Stimulated activated CD4-positive, alpha-beta T cell treated with anti-CD3 and anti-CD28 coated beads, Interleukin-4, amount 100 ng/mL, for 24 hours (primary cell): ENCODE measurements around the gene GLS.
"Not testable (repeated sequence)": the region's sequence is repeated elsewhere in the genome, so short reads cannot be mapped to it uniquely, and the experiment has no call there.

Experiments
- DNase-seq: peaks from one replicate; pipeline ENCODE4 v3.0.0-alpha.2; 2020

The GLS gene

DNA sequence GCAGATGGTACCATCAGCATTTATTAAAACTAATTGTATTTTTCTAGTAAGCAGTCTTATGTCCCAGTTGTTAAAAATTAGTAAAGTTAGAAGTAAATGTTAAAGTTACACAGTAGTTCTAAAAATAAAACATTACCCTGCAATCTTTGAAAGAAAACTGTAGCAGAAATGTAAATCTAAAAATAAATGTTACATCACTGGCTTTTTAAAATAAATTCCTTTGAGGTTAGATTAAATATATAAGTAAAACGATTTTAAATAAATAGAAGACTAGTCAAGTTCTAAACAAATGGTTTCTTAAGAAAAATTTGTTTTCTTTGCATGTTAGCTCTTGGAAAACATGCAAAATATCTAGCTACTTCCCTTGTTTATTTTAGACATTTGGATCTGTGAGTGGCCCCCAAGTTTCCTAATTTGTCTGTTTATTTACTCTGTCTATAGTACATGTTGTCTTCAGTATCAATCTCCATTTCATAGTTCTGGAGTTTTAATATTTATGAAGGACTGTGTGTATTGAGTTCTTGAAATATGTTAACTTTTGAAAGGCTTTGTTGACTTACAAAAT, 58.2 kb downstream of the GLS start:
- no peak for DNase-seq

DNA sequence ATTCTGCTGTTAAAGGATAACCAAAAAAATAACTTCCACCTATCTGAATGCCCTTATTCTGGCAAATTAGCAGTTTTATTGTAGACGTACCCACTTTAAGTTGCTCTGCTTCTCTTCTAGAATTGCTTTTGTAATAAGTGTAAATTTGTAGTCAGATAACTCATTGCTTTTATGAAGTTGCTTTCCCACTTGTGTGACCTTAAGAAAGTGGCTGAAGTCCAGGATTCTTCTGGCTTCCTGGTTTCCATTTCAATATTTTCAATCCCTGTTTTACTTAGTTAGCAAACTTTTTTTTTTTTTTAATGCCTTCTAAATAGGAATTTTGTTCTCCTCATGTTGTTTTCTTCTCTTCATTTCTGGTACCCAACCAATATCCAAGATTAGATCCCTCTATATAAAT, 59.8 kb downstream of the GLS start:
- no peak for DNase-seq

DNA sequence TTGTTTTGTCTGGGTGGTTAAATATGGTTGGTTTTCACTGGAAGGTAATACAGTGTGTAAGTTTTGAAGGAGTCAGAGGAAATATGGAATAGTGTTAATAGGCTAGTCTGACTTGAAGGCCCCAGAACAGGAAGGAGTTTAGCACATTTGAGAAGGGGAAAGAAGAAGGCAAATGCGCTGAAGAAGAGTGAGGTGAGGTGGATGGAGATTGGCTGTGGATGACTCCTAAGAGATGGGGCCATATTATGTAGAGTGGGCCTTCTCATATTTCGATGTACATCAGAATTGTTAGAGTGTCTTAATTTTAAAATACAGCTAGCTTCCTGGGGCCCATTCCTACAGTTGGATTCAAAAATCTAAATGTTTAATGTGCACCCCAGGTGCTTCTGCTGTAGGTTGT, 61.0 kb downstream of the GLS start:
- DNase-seq = no peak

GRCh38 chr2:190942697-190943096, 62.1 kb downstream of the GLS start:
- no peak for DNase-seq

GRCh38 chr2:190943706-190944105, 63.1 kb downstream of the GLS start:
- DNase-seq = no peak

DNA sequence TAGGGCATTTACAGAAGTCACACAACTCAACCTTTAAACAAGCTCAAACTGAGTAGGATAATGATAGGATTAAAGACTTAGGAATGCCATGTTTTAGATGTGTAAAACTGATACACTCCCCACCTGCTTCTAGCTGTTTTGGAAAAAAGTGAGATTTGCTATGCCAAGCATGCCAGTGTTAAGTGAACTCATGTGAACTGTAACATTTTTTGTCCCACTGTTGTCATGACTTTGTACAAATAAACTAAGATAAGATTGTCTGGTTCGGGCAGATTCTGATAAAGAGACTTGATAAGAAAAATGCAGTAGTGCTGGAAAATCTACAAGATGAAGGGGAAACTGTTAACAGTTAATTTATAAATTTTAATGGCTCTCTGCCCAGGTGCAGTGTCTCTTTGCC, 66.5 kb downstream of the GLS start:
- no peak for DNase-seq

DNA sequence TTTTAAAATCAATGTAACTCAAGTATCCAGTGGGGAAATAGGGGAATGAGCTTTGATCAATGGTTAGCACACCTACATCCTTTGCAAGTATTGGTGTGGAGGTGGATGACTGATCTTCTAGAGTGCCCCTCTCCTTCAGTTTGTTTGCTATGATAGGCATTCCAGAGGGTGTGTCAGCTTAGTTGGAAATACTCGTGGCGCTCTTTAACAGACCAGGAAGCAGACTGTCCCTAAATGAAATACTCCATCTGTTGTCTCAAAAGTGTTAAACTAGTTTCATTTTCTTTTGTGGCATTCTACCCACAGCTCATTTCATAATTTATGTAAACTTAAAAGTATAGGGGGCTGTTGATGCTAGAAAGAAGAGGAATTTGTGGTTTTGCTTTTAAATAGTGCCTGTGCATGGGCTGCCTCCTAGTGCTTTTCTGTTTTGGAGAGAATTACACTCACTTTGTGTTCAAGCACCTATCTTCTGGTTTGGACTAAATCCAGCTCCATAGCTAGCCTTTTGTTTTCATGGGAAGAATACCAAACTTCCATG, 67.2 kb downstream of the GLS start:
- DNase-seq = no peak

GRCh38 chr2:190948671-190949070, 68.0 kb downstream of the GLS start:
- no peak for DNase-seq

- DNase-seq = no peak
These were observed 70.0 kb downstream of the GLS start for GRCh38 chr2:190950566-190950991.

- DNase-seq = no peak
These were observed 72.6 kb downstream of the GLS start for GRCh38 chr2:190953257-190953656.

- no peak for DNase-seq
These were observed 79.5 kb downstream of the GLS start for GRCh38 chr2:190959911-190960788.

GRCh38 chr2:190961117-190961516, 80.5 kb downstream of the GLS start:
- DNase-seq = not testable (repeated sequence)

- no peak for DNase-seq
These were observed 81.4 kb downstream of the GLS start for GRCh38 chr2:190961918-190962487.

GRCh38 chr2:190963088-190963487, 82.5 kb downstream of the GLS start:
- no peak for DNase-seq

- DNase-seq = no peak
These were observed 83.7 kb downstream of the GLS start for GRCh38 chr2:190964170-190964795.

DNA sequence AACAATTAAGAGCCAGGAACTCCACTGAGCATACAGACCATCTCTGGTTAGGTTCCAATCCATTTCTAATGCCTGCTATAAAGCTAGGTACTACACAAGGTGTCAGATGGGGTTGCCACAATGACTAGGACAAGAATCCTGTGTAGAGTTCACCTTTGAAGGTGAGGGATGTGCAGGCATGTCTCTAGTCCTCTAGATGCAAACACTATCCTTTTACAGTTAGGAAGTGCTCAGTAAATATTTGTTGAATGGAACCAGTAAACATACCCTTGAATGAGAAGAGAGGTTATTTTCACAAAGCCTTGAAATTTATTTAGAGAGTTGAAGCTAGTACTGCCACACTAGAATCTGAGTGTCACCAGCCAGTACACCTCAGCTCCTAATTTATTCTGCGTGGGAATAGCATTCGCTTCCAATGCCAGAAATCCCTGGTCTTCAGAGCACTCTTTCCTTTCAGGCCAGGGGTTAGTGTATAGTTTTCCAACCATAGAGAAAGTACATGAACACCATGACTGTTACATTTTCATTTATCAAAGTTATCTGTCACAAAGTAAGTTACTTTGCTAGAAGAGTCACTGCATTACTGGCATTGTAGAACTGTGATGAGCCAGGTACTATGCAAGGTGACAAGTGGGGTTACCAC, 85.1 kb downstream of the GLS start:
- no peak for DNase-seq

DNA sequence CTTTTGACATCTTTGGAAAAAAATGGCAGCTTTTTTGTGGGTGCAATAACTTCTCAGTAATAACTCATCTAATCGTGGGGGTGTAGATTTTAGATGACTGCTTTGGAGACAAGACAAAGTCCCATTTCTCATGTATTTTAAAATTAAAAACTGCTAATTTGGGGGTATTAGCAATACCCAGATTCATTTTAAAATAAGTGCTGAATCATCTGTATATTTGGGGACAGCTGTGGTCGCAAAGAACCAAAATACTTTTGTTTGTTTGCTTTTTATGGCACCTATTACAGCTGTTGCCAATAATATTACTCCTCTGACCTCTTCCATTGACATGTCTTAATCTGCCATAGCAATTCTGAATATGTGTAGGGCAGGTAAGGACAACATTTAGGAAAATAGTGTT, 87.9 kb downstream of the GLS start:
- no peak for DNase-seq

GRCh38 chr2:190970160-190970559, 89.5 kb downstream of the GLS start:
- no peak for DNase-seq

GRCh38 chr2:190970873-190971506, 90.4 kb downstream of the GLS start:
- DNase-seq = no peak

DNA sequence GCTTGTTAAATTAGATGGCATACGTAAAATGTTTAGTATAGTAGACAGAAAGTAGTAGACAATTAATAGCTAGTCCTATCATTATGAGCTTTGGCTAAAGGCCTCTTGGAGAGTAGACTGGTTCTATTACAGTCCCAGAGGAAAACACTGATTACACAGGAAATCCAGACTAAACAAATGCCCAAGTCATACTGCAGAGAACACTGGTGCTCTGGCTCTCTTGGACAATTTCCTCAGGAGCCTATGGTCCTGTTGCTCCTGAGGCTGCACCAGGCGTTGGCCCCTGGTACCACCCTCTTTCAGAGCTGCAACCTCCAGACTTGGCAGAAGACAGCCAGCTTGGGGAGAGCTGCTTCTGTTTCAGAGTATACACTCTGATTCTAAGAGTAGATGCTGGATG, 91.6 kb downstream of the GLS start:
- DNase-seq = no peak

GRCh38 chr2:190972846-190973245, 92.2 kb downstream of the GLS start:
- DNase-seq = no peak

DNA sequence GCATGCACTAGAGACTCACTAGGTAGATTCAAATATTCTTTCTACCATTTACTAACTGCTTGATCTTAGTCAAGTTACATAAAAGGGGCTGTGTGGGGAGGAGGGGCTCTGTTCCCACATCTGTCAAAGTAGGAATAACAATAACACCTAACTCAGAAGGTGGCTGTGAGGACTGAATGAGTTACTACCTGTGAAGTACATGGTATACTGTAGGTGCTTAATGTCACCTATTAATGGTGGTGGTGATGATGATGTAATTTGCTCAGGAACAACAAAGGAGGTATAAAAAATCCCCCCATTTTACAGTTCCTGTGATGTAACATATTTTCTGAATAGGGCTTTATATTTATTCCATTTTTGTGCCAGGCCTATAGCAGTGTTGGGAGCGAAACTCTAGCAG, 92.6 kb downstream of the GLS start:
- no peak for DNase-seq
